GM23338 (cell line): Measurements from ENCODE around the gene UCN3. TPM values are rescaled to one million over a fixed set of nuclear protein-coding genes. Genes with fewer than 3 reads are reported as not detected.

ENCODE experiments used
- ATAC-seq: fragments of 200-7000 bp; cut with Tn5 transposase; 3 replicates; pipeline ENCODE4 v1.9.1; 2020
- DNase-seq: peaks from one replicate; pipeline ENCODE4 v3.0.0-alpha.2; 2015; ENCODE audit warnings: low spot score
- H2AFZ ChIP-seq: fragments of 200-600 bp; sonication (generic); 2 replicates; pipeline ENCODE4 v1.8.0; 2016; ENCODE audit warnings: antibody characterized with exemption, mild to moderate bottlenecking, moderate library complexity
- H3F3A ChIP-seq: fragments of 200-600 bp; sonication (generic); replicated peaks from 2 replicates; pipeline ENCODE4 v1.8.0; 2017; ENCODE audit warnings: antibody characterized with exemption, mixed run types, low read depth
- H3K27ac ChIP-seq: fragments of 200-600 bp; sonication (generic); 2 replicates; pipeline ENCODE4 v1.6.1; 2016; ENCODE audit warnings: low read depth
- H3K27me3 ChIP-seq: fragments of 200-600 bp; sonication (generic); 2 replicates; pipeline ENCODE4 v1.8.0; 2016; ENCODE audit warnings: mild to moderate bottlenecking, mixed run types, moderate library complexity; ENCODE audit not compliant: insufficient read depth
- H3K36me3 ChIP-seq: fragments of 200-600 bp; sonication (generic); 2 replicates; pipeline ENCODE4 v1.8.0; 2016; ENCODE audit warnings: mild to moderate bottlenecking; ENCODE audit not compliant: insufficient read depth
- H3K4me1 ChIP-seq: fragments of 200-600 bp; sonication (generic); 2 replicates; pipeline ENCODE4 v1.8.0; 2016; ENCODE audit warnings: mild to moderate bottlenecking, moderate library complexity; ENCODE audit not compliant: insufficient read depth
- H3K4me2 ChIP-seq: fragments of 200-600 bp; sonication (generic); 2 replicates; pipeline ENCODE4 v1.7.1; 2017; ENCODE audit warnings: mixed run types
- H3K4me3 ChIP-seq: fragments of 200-600 bp; sonication (generic); 2 replicates; pipeline ENCODE4 v1.6.1; 2016; ENCODE audit warnings: mixed run types
- H3K79me2 ChIP-seq: fragments of 200-600 bp; sonication (generic); replicated peaks from 2 replicates; pipeline ENCODE4 v1.8.0; 2017; ENCODE audit warnings: mild to moderate bottlenecking; ENCODE audit not compliant: insufficient read depth
- H3K9me2 ChIP-seq: fragments of 200-600 bp; sonication (generic); 2 replicates; pipeline ENCODE4 v1.8.0; 2017; ENCODE audit not compliant: insufficient read depth
- H4K20me1 ChIP-seq: fragments of 200-600 bp; sonication (generic); replicated peaks from 2 replicates; pipeline ENCODE4 v1.8.0; 2017; ENCODE audit warnings: mild to moderate bottlenecking; ENCODE audit not compliant: insufficient read depth
- H3K27ac Mint-ChIP-seq: 2 replicates; pipeline ENCODE4 v1.8.0; 2020; ENCODE audit warnings: inconsistent platforms, mild to moderate bottlenecking, moderate library complexity, mixed read lengths
- H3K27me3 Mint-ChIP-seq: 3 replicates; pipeline ENCODE4 v1.8.0; 2022; ENCODE audit warnings: low read depth, mild to moderate bottlenecking, moderate library complexity, mixed read lengths, inconsistent platforms; ENCODE audit not compliant: insufficient read depth, poor library complexity
- H3K36me3 Mint-ChIP-seq: 3 replicates; pipeline ENCODE4 v1.8.0; 2021; ENCODE audit warnings: low read depth, mild to moderate bottlenecking, inconsistent platforms, moderate library complexity, mixed read lengths
- H3K4me1 Mint-ChIP-seq: 3 replicates; pipeline ENCODE4 v1.8.0; 2020; ENCODE audit warnings: mild to moderate bottlenecking, inconsistent platforms, mixed read lengths
- H3K4me3 Mint-ChIP-seq: 3 replicates; pipeline ENCODE4 v1.8.0; 2021; ENCODE audit warnings: moderate library complexity, mild to moderate bottlenecking, inconsistent platforms, mixed read lengths
- H3K9me3 Mint-ChIP-seq: 3 replicates; pipeline ENCODE4 v1.8.0; 2020; ENCODE audit warnings: moderate library complexity, mild to moderate bottlenecking, inconsistent platforms, mixed read lengths
- CREB1 ChIP-seq: fragments of 250-450 bp; sonication (Bioruptor Pico); IDR thresholded peaks from 2 replicates; pipeline ENCODE4 v1.5.0; 2020; ENCODE audit warnings: low read depth, mild to moderate bottlenecking, moderate library complexity
- CTCF ChIP-seq, 2 experiments: fragments of 200-600 bp in 1 of 2; sonication (generic) in 1 of 2; conservative IDR thresholded peaks; 2 replicates each; pipeline versions ENCODE4 v1.5.1 to v1.6.1; 2016 to 2017; ENCODE audit warnings: antibody characterized with exemption in 2 of 2, low read depth in 2 of 2, mild to moderate bottlenecking in 2 of 2, moderate library complexity in 1 of 2
- EZH2 ChIP-seq: fragments of 200-600 bp; sonication (generic); IDR thresholded peaks from one replicate; pipeline ENCODE4 v1.8.0; 2017; ENCODE audit warnings: antibody characterized with exemption, mild to moderate bottlenecking, low read depth; ENCODE audit not compliant: unreplicated experiment
- JUNB ChIP-seq: IDR thresholded peaks from one replicate; pipeline ENCODE4 v1.6.1; 2016; ENCODE audit warnings: antibody characterized with exemption; ENCODE audit not compliant: unreplicated experiment
- POLR2AphosphoS5 ChIP-seq: IDR thresholded peaks from 2 replicates; pipeline ENCODE4 v1.6.1; 2016; ENCODE audit warnings: antibody characterized with exemption, low read depth
- ZNF331 ChIP-seq: fragments of 250-450 bp; sonication (Bioruptor Pico); IDR thresholded peaks from 2 replicates; pipeline ENCODE4 v1.5.0; 2020; ENCODE audit warnings: low read depth, mild to moderate bottlenecking, moderate library complexity
- polyA plus RNA-seq: library from polyadenylated mRNA; unstranded; fragments of >200 nt; fragmentation: Nextera tagmentation; extraction: Ambion mirVana; gene quantifications from 2 replicates; pipeline ENCODE4 v1.2.1, GENCODE V29; 2016
- total RNA-seq: library from RNA; depleted of rRNA; stranded (reverse); fragments of >200 nt; shearing (Covaris generic); gene quantifications from 2 replicates; pipeline ENCODE4 v1.2.3, GENCODE V29; 2014
- TF ChIP-seq, protein P1 (sequence below): fragments of 250-450 bp; sonication (Bioruptor Pico); IDR thresholded peaks from 2 replicates; pipeline ENCODE4 v1.5.0; 2020; ENCODE audit warnings: mild to moderate bottlenecking, moderate library complexity
- TF ChIP-seq, protein P2 (sequence below): IDR thresholded peaks from one replicate; pipeline ENCODE4 v1.6.1; 2018; ENCODE audit warnings: antibody characterized with exemption; ENCODE audit not compliant: unreplicated experiment
- TF ChIP-seq, protein P3 (sequence below): IDR thresholded peaks from 2 replicates; pipeline ENCODE4 v1.6.1; 2016; ENCODE audit warnings: antibody characterized with exemption

Gene UCN3
- total and polyA plus RNA-seq, 2 experiments from 2014 or later, result not detected

DNA sequence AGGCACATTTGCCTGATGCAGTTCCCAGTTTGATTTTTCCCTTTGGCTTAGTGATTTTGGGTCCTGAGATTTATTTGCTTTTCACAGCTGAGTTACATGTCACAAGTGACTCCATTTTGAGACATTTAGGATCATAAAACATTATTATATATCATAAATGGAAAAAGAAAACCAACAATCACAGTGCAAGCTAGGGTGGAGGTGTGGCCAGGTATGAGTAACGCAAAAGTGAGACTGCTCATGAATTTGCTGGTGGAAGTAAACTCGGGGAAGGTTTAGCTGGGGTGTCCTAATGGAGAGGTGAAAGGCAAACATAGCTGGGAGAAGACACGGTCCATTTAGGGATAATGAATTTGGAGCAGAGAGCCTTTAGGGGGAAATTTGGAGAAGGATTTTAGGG lies 21.7 kb upstream of the UCN3 start:
- Histone ChIP-seq H4K20me1 (no peaks in the 10 kb centered on the region), H3K4me1 (no peaks in the 10 kb centered on the region), H3K36me3 (no peaks in the 10 kb centered on the region), H3K4me2 (no peak overlapping the region), H3K9me2 (peaks cover 5% of the 10 kb centered on the region; the same call in 1 of the 2 replicates), H3K27ac (no peak overlapping the region), H3K4me3 (no peak overlapping the region), H3F3A (no peaks in the 10 kb centered on the region), H3K27me3 (no peaks in the 10 kb centered on the region), H2AFZ (peak overlapping the region; percentile 23; the same call in 1 of the 2 replicates), H3K79me2 (no peaks in the 10 kb centered on the region)
- Mint-ChIP-seq H3K36me3 (no peaks in the 10 kb centered on the region), H3K9me3 (no peaks in the 10 kb centered on the region), H3K4me1 (peaks cover 3% of the 10 kb centered on the region; the same call in 2 of the 3 replicates), H3K27ac (no peak overlapping the region), H3K27me3 (peaks cover 4% of the 10 kb centered on the region), H3K4me3 (no peak overlapping the region)
- ATAC-seq (no peak), DNase-seq (no peak)
- TF ChIP-seq JUNB (no peak), EZH2 (no peak), CREB1 (CRISPR knock-in tag) (no peak), ZNF331 (CRISPR knock-in tag) (no peak), POLR2AphosphoS5 (no peak), CTCF (conservative IDR thresholded peaks at IDR 0.05; ENCODE audit: low read depth in 2 of 2) (no peak)
- TF ChIP-seq, protein P1, sequence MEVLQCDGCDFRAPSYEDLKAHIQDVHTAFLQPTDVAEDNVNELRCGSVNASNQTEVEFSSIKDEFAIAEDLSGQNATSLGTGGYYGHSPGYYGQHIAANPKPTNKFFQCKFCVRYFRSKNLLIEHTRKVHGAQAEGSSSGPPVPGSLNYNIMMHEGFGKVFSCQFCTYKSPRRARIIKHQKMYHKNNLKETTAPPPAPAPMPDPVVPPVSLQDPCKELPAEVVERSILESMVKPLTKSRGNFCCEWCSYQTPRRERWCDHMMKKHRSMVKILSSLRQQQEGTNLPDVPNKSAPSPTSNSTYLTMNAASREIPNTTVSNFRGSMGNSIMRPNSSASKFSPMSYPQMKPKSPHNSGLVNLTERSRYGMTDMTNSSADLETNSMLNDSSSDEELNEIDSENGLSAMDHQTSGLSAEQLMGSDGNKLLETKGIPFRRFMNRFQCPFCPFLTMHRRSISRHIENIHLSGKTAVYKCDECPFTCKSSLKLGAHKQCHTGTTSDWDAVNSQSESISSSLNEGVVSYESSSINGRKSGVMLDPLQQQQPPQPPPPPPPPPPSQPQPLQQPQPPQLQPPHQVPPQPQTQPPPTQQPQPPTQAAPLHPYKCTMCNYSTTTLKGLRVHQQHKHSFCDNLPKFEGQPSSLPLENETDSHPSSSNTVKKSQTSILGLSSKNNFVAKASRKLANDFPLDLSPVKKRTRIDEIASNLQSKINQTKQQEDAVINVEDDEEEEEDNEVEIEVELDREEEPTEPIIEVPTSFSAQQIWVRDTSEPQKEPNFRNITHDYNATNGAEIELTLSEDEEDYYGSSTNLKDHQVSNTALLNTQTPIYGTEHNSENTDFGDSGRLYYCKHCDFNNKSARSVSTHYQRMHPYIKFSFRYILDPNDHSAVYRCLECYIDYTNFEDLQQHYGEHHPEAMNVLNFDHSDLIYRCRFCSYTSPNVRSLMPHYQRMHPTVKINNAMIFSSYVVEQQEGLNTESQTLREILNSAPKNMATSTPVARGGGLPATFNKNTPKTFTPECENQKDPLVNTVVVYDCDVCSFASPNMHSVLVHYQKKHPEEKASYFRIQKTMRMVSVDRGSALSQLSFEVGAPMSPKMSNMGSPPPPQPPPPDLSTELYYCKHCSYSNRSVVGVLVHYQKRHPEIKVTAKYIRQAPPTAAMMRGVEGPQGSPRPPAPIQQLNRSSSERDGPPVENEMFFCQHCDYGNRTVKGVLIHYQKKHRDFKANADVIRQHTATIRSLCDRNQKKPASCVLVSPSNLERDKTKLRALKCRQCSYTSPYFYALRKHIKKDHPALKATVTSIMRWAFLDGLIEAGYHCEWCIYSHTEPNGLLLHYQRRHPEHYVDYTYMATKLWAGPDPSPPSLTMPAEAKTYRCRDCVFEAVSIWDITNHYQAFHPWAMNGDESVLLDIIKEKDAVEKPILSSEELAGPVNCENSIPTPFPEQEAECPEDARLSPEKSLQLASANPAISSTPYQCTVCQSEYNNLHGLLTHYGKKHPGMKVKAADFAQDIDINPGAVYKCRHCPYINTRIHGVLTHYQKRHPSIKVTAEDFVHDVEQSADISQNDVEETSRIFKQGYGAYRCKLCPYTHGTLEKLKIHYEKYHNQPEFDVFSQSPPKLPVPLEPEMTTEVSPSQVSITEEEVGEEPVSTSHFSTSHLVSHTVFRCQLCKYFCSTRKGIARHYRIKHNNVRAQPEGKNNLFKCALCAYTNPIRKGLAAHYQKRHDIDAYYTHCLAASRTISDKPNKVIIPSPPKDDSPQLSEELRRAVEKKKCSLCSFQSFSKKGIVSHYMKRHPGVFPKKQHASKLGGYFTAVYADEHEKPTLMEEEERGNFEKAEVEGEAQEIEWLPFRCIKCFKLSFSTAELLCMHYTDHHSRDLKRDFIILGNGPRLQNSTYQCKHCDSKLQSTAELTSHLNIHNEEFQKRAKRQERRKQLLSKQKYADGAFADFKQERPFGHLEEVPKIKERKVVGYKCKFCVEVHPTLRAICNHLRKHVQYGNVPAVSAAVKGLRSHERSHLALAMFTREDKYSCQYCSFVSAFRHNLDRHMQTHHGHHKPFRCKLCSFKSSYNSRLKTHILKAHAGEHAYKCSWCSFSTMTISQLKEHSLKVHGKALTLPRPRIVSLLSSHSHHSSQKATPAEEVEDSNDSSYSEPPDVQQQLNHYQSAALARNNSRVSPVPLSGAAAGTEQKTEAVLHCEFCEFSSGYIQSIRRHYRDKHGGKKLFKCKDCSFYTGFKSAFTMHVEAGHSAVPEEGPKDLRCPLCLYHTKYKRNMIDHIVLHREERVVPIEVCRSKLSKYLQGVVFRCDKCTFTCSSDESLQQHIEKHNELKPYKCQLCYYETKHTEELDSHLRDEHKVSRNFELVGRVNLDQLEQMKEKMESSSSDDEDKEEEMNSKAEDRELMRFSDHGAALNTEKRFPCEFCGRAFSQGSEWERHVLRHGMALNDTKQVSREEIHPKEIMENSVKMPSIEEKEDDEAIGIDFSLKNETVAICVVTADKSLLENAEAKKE (CRISPR knock-in tag), result no peak
- TF ChIP-seq, protein P2, sequence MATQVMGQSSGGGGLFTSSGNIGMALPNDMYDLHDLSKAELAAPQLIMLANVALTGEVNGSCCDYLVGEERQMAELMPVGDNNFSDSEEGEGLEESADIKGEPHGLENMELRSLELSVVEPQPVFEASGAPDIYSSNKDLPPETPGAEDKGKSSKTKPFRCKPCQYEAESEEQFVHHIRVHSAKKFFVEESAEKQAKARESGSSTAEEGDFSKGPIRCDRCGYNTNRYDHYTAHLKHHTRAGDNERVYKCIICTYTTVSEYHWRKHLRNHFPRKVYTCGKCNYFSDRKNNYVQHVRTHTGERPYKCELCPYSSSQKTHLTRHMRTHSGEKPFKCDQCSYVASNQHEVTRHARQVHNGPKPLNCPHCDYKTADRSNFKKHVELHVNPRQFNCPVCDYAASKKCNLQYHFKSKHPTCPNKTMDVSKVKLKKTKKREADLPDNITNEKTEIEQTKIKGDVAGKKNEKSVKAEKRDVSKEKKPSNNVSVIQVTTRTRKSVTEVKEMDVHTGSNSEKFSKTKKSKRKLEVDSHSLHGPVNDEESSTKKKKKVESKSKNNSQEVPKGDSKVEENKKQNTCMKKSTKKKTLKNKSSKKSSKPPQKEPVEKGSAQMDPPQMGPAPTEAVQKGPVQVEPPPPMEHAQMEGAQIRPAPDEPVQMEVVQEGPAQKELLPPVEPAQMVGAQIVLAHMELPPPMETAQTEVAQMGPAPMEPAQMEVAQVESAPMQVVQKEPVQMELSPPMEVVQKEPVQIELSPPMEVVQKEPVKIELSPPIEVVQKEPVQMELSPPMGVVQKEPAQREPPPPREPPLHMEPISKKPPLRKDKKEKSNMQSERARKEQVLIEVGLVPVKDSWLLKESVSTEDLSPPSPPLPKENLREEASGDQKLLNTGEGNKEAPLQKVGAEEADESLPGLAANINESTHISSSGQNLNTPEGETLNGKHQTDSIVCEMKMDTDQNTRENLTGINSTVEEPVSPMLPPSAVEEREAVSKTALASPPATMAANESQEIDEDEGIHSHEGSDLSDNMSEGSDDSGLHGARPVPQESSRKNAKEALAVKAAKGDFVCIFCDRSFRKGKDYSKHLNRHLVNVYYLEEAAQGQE, result no peak
- TF ChIP-seq, protein P3, sequence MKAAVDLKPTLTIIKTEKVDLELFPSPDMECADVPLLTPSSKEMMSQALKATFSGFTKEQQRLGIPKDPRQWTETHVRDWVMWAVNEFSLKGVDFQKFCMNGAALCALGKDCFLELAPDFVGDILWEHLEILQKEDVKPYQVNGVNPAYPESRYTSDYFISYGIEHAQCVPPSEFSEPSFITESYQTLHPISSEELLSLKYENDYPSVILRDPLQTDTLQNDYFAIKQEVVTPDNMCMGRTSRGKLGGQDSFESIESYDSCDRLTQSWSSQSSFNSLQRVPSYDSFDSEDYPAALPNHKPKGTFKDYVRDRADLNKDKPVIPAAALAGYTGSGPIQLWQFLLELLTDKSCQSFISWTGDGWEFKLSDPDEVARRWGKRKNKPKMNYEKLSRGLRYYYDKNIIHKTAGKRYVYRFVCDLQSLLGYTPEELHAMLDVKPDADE, result no peak
